Measurements from ENCODE around the gene DIO1.

DNA sequence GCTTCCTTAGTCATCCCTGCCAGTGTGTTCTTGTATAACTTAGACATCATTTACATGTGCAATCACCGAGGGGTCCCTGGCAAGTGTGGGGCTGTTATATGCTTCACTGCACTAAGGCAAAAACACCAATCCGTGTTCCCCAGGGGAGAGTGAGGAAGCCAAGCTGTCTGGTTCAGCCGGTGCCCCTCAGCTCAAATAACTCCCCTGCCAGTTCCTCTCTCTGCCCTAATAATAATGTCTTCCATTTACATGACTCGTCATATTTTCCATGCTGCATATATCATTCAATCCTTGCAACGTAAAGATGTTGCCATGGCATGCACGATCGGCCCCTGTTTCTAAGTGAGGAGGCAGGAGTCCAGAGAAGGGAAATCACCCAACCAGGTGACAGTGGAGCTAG is 31.5 kb upstream of the DIO1 start:
- TF ChIP-seq, protein P1, sequence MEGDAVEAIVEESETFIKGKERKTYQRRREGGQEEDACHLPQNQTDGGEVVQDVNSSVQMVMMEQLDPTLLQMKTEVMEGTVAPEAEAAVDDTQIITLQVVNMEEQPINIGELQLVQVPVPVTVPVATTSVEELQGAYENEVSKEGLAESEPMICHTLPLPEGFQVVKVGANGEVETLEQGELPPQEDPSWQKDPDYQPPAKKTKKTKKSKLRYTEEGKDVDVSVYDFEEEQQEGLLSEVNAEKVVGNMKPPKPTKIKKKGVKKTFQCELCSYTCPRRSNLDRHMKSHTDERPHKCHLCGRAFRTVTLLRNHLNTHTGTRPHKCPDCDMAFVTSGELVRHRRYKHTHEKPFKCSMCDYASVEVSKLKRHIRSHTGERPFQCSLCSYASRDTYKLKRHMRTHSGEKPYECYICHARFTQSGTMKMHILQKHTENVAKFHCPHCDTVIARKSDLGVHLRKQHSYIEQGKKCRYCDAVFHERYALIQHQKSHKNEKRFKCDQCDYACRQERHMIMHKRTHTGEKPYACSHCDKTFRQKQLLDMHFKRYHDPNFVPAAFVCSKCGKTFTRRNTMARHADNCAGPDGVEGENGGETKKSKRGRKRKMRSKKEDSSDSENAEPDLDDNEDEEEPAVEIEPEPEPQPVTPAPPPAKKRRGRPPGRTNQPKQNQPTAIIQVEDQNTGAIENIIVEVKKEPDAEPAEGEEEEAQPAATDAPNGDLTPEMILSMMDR (IDR thresholded peaks at IDR 0.05; ENCODE audit: poor library complexity, severe bottlenecking) = no peak
- no peak for TF ChIP-seq EP300 (conservative IDR thresholded peaks at IDR 0.05; ENCODE audit: poor library complexity, severe bottlenecking)
- no peak for TF ChIP-seq SMC3 (conservative IDR thresholded peaks at IDR 0.05; ENCODE audit: poor library complexity)
- TF ChIP-seq EZH2 (IDR thresholded peaks at IDR 0.05; ENCODE audit: borderline replicate concordance, insufficient read depth, low read length, poor library complexity, severe bottlenecking) = no peak
- TF ChIP-seq POLR2AphosphoS5 (IDR thresholded peaks at IDR 0.05) = no peak
- no peak for TF ChIP-seq RAD21 (conservative IDR thresholded peaks at IDR 0.05)
- TF ChIP-seq, protein P2, sequence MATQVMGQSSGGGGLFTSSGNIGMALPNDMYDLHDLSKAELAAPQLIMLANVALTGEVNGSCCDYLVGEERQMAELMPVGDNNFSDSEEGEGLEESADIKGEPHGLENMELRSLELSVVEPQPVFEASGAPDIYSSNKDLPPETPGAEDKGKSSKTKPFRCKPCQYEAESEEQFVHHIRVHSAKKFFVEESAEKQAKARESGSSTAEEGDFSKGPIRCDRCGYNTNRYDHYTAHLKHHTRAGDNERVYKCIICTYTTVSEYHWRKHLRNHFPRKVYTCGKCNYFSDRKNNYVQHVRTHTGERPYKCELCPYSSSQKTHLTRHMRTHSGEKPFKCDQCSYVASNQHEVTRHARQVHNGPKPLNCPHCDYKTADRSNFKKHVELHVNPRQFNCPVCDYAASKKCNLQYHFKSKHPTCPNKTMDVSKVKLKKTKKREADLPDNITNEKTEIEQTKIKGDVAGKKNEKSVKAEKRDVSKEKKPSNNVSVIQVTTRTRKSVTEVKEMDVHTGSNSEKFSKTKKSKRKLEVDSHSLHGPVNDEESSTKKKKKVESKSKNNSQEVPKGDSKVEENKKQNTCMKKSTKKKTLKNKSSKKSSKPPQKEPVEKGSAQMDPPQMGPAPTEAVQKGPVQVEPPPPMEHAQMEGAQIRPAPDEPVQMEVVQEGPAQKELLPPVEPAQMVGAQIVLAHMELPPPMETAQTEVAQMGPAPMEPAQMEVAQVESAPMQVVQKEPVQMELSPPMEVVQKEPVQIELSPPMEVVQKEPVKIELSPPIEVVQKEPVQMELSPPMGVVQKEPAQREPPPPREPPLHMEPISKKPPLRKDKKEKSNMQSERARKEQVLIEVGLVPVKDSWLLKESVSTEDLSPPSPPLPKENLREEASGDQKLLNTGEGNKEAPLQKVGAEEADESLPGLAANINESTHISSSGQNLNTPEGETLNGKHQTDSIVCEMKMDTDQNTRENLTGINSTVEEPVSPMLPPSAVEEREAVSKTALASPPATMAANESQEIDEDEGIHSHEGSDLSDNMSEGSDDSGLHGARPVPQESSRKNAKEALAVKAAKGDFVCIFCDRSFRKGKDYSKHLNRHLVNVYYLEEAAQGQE (IDR thresholded peaks at IDR 0.05; ENCODE audit: borderline replicate concordance) = no peak
- TF ChIP-seq TAF1 (IDR thresholded peaks at IDR 0.05; ENCODE audit: low read depth) = no peak
